GM19463 (cell line): ENCODE results near the gene PRSS3.
"Not testable (repeated sequence)": the region's sequence is repeated elsewhere in the genome, so short reads cannot be mapped to it uniquely, and the experiment has no call there.

Experiments
- ATAC-seq: cut with Tn5 transposase; IDR thresholded peaks from one replicate; pipeline ENCODE4 v1.9.1; 2021; ENCODE audit warnings: mild to moderate bottlenecking, moderate library complexity; ENCODE audit not compliant: unreplicated experiment

Gene PRSS3

GRCh38 chr9:33816327-33817252 is 21.2 kb downstream of the PRSS3 start, which contains the start of gene UBE2R2:
Gene UBE2R2 (plus strand): TSS chr9:33817160. CDS start chr9:33817758, 598 bp downstream.
- peak; percentile 61 for ATAC-seq

GRCh38 chr9:33817327-33818166 is 22.2 kb downstream of the PRSS3 start:
- peak; percentile 10 for ATAC-seq

DNA sequence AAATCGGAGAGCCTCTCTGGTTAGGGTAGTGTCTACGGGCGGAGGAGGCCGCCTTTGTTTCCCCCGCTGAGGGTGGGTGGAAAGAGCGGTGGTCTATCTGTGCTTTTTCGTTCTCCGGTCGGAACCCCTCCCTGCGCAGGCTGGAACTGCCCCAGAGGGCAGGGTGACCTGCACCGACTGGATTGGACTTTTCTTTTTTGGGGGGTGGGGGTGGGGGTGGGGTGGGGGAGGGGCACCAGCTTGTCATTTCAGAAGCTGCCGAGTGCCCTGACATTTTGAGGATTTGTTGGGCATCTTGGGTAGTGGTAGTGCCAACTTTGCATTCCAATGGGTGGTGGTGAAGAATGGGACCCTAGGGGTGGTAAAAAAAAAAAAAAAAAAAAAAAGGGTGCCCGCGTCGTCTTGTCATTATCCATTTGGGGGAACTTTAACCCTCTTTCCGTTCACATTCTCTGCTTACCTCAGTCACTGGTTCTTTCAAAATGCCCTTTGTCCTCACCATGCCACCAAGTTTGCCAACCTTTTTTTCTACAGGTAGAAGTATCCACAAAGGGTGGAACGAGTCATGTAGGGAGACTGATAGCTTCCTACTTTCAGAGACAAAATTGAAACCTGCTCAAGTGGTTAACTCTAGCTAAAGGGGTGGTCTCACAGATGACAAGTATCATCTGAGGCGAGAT is 22.9 kb downstream of the PRSS3 start:
- no peak for ATAC-seq

DNA sequence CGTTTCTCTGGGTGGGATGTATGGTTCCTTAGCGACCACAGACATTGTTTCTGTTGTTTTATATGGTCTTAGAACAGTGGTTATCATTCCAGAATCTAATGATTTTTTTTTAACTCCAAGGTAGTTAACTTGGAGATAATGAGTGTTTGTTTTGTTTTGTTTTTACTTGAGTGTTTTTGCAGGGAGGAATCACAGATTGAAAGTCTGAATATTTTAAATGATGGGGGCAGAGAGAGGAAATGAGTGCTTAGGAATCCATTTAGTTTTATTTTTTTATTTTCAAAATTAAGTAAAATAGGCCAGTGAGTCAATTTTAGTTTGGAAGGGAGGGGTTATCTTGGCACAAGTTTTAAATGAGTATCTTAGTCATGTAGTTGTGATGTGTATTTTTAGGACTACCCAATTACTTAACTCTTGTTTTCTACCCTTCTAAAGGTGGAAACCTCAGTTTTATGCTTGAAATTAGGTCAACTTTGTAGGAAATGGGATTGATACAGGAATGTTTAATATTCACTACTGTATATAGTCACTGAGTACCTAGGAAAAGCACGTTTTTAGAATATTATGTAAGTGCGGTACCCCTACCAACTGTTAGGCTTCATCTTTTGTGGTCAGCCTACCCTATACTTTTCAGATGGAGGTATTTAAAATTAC is 23.6 kb downstream of the PRSS3 start:
- no peak for ATAC-seq

- no peak for ATAC-seq
These were observed 24.9 kb downstream of the PRSS3 start for GRCh38 chr9:33820231-33820745.

DNA sequence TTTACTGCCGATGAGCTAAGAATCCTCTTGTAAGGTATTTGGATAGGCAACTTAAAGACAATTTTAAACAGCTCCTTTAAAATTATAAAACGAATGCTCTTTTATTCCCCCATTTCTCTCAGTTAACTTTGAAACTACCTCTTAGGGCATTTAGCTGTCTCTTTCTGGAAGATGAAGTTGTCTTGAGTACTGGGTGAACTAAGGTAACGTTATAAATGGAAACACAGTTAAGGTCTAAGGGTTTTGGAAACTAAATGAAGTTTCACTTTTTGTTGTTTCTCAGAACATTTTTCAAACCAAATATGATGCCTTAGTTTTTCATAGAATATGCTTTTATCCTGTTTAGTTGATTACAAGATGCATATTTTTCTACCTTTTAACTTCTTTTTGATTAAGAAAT is 28.4 kb downstream of the PRSS3 start:
- ATAC-seq, result no peak

DNA sequence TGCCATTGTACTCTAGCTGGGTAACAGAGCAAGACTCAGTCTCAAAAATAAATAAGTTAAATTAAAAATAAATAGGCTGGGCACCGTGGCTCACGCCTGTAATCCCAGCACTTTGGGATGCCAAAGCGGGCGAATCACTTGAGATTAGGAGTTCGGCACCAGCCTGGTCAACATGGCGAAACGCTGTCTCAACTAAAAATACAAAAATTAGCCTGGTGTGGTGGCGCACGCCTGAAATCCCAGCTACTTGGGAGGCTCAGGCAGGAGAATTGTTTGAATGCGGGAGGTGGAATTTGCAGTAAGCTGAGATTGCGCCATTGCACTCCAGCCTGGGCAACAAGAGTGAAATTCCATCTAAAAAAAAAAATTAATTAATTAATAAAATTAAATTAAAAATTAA is 31.9 kb downstream of the PRSS3 start:
- not testable (repeated sequence) for ATAC-seq

- ATAC-seq, result not testable (repeated sequence)
These were observed 34.4 kb downstream of the PRSS3 start for GRCh38 chr9:33829641-33830230.

DNA sequence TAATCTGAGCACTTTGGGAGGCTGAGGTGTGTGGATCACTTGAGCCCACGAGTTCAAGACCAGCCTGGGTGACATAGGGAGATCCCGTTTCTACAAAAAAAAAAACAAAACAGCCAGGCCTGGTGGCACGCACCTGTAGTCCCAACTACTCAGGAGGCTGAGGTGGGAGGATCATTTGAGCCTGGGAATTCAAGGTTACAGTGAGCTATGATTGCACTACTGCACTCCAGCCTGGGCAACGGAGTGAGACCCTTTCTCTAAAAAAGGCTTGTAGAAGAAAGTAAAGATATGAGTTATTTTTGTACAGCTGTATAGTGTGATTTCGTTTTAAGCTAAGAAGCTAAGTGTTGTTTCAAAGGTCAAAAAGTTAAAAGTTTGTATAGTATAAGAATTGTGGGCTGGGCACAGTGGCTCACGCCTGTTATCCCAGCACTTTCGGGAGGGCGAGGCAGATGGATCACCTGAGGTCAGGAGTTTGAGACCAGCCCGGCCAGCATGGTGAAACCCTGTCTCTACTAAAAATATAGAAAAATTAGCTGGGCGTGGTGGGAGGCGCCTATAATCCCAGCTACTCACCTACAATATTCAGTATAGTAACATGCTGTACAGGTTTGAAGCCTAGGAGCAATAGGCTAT is 40.4 kb downstream of the PRSS3 start:
- ATAC-seq, result no peak

- not testable (repeated sequence) for ATAC-seq
These were observed 40.9 kb downstream of the PRSS3 start for GRCh38 chr9:33836261-33836660.

GRCh38 chr9:33837138-33837537 is 41.8 kb downstream of the PRSS3 start:
- no peak for ATAC-seq

DNA sequence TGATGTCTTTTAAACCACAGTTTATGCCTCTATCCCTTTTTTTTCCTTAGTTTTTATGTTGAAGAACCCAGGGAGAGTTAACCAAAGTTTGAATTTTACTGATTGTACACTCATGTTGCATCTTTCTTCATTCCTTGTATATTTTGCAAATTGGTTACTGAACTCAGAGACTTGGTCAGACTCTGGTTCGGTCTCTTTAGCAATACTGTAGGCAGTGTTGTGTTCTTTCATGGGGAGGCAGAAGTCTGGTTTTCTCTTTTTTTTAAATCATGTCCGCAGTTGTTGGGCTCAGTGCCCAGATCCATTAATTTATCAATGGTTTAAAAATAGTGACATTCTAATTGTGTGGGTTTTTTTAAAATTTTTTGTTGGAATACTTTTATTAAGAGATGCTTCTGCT is 45.0 kb downstream of the PRSS3 start:
- no peak for ATAC-seq

- no peak for ATAC-seq
These were observed 48.1 kb downstream of the PRSS3 start for GRCh38 chr9:33843312-33843961.

GRCh38 chr9:33846231-33846630 is 50.9 kb downstream of the PRSS3 start:
- no peak for ATAC-seq

GRCh38 chr9:33847894-33848205 is 52.5 kb downstream of the PRSS3 start:
- not testable (repeated sequence) for ATAC-seq
